ENCODE measurements around the gene PRKACB.
"Not testable (repeated sequence)": the region's sequence is repeated elsewhere in the genome, so short reads cannot be mapped to it uniquely, and the experiment has no call there.

The PRKACB gene

DNA sequence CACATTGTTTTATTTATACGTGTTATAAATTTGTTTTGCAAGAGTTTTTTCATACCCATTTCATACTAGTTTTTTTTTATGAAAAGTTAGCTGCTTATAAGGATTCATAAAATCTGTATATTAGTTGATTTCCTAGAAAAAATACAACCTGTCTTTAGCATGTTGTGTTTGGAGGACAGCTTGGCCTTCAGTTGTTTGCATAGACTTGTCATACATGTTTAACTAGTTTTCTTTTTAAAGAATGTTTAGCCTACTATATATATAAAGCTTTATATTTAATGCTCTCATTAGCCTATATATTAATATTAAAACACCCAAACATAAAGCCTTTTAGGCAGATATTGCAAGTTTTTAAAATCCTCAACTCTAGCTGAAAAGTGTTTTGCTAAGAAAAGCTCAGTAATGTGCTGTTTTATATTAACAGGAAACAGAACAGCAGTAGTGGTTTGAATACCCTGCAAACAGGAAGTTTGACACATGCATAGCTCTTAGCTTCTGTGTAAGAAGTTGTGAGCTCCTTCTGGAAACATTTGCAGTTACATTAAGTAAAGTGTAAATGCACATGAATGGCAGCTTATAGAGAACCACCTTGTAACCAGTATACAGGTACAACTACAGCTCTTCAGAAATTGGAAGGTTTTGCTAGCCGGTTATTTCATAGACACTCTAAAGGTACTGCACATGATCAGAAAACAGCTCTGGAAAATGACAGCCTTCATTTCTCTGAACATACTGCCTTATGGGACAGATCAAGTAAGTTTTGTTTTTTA, at the start of gene PRKACB:
TSS of gene PRKACB (plus strand) at position 476 of the 770 bp plus-strand sequence. CDS start at position 567, 91 bp downstream.
- DNase-seq = peak; percentile 79

DNA sequence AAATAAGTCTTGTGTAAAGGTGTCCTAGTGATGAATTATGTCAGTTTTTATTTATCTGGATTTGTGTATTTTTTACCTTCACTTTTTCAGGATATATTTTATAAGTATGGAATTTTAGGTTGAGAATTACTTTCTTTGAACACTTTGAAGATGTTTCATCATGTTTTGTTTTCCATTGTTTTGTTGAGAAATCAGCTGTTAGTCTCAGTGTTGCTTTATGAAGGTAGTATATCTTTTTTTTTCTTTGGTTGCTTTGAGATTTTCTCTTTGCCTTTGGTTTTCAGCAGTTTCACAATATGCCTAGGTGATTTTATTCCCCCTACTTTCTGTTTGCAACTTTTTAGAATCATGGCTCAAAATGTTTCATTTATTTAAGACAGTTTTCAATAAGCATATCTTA, 48.8 kb upstream of the PRKACB start:
- no peak for DNase-seq

- no peak for DNase-seq
Observed at GRCh38 chr1:84096176-84096575, 47.9 kb upstream of the PRKACB start.

- no peak for DNase-seq
Observed at GRCh38 chr1:84101204-84101603, 42.9 kb upstream of the PRKACB start.

GRCh38 chr1:84103197-84103992, 40.7 kb upstream of the PRKACB start:
- peak; percentile 54 for DNase-seq

GRCh38 chr1:84107538-84107937, 36.5 kb upstream of the PRKACB start:
- not testable (repeated sequence) for DNase-seq

- no peak for DNase-seq
Observed at GRCh38 chr1:84107955-84108354, 36.1 kb upstream of the PRKACB start.

- no peak for DNase-seq
Observed at GRCh38 chr1:84108900-84109578, 35.0 kb upstream of the PRKACB start.

DNA sequence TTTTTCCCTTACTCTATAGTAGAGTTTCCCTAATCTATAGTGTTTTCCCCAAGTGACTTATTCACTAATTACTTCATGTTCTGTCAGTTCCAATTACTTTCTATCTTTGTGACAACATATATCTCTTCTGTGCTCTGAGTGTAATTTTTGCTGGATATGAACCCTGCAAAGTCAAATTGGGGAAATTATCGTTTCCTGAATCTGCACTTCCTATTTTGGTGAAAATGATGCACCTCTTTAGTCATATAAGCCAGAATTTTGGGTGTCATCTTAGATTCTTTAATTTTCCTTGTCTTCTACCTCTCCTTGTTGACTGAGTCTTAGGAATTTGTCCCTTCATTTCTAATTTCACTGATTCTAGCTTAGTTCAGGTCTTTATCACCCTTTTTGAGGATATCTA, 33.4 kb upstream of the PRKACB start:
- no peak for DNase-seq

GRCh38 chr1:84116558-84116957, 27.5 kb upstream of the PRKACB start:
- no peak for DNase-seq

- DNase-seq = no peak
Observed at GRCh38 chr1:84117868-84118267, 26.2 kb upstream of the PRKACB start.

- DNase-seq = no peak
Observed at GRCh38 chr1:84121360-84121759, 22.7 kb upstream of the PRKACB start.

GRCh38 chr1:84122780-84123382, 21.2 kb upstream of the PRKACB start:
- DNase-seq = peak; percentile 46

GRCh38 chr1:84133479-84133878, 10.6 kb upstream of the PRKACB start:
- no peak for DNase-seq

DNA sequence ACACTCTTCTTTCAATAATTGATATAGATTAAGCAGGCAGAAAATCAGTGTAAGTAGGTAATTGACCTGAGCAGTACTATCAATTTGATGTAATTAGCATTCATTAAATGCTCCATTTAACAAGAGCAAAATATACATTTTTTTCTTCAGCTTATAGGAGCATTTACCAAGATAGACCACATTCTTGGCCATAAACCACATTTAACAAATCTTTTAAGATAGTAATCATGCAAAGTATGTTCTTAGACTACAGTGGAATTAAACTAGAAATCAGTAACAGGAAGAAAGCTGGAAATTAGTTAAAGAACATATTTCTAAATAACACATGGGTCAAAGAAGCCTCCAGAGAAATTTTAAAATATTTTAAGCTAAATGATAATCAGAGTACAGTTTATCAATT, 8.7 kb upstream of the PRKACB start:
- no peak for DNase-seq

DNA sequence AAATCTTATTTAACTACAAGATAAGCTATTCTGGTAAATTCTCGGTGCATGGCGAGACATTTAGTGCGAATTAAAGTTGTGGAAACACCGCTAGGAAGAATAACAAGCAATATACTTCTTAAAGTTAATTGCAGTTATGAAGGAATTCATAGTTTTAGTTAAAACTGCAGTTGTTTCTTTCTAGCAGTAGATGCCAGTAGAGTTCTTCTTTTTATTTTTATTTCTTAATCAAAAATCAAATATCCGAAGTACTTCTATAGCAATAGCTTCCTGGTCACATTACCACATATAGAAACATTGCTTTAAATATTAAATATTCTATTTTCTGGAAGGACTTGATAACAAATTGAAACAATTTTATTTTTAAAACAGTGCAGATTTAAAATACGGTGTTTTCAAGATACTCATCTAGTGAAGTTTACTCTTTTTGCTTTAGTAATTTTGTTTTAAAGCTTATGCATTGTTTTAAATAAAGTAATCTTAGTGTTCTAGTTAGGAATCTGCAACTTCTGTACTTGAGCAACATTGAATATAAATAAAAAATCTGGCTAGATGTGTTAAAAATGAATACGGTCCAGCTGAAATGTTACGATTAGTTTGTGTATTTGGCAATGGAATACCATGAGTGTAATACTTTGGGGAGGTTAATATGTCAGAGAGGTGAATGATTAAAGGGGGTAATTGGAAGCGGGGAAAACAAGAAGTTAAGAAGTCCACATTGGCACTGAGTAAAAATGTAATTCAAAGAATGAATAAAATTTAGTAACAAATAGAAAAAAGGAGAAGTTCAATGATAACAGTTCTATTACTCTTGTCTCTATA, 2.7 kb upstream of the PRKACB start:
- DNase-seq = no peak

GRCh38 chr1:84145068-84145467, 997 bp downstream of the PRKACB start:
- peak; percentile 38 for DNase-seq

DNA sequence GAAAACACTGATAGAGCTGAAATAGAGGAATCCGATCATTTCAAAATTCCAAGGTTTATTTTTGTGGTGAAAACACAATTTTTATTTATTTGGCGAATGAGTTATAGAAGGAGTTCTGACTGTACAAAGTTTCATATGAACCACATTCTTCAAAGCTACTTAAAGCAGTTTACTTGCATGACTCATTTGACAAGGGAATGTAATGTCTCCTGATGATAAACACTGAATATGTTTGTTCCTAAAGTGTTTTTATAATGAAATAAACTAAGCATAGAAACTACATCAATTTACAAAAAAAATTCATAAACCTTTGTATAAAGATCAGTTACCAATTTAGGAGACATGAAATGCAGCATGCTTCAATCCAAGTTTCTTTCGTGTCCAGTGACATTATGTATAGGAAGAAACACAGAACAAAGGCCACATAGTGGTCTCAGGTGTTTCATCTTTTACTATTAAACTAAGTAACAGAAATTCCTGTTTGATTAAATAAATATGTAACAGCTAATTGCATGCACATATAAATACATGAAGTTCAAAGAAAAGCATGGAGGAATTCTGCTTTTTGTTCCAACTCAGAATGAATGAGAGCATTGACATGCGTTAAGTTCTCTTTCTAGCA, 2.5 kb downstream of the PRKACB start:
- DNase-seq = peak; percentile 67

- no peak for DNase-seq
Observed at GRCh38 chr1:84148758-84149157, 4.7 kb downstream of the PRKACB start.

DNA sequence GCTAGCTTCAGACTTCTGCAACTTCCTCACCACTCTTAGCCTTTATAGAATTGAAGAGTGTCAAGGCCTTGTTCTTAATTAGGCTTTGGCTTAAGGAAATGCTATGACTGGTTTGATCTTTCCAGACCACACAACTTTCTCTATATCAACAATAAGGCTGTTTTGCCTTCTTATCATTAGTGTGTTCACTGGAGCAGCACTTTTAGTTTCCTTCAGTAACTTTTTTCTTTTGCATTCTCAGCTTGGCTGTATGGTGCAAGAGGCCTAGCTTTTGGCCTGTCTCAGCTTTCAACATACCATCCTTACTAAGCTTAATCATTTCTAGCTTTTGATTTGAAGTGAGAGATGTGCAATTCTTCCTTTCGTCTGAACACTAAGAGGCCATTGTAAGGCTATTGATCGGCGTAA, 8.6 kb downstream of the PRKACB start:
- DNase-seq = peak; percentile 90

- peak; percentile 70 for DNase-seq
Observed at GRCh38 chr1:84155517-84155916, 11.4 kb downstream of the PRKACB start.

- peak; percentile 67 for DNase-seq
Observed at GRCh38 chr1:84156210-84156621, 12.1 kb downstream of the PRKACB start.
